Measurements from ENCODE around the gene STING1.
"Not testable (repeated sequence)": the region's sequence is repeated elsewhere in the genome, so short reads cannot be mapped to it uniquely, and the experiment has no call there.

STING1 gene

DNA sequence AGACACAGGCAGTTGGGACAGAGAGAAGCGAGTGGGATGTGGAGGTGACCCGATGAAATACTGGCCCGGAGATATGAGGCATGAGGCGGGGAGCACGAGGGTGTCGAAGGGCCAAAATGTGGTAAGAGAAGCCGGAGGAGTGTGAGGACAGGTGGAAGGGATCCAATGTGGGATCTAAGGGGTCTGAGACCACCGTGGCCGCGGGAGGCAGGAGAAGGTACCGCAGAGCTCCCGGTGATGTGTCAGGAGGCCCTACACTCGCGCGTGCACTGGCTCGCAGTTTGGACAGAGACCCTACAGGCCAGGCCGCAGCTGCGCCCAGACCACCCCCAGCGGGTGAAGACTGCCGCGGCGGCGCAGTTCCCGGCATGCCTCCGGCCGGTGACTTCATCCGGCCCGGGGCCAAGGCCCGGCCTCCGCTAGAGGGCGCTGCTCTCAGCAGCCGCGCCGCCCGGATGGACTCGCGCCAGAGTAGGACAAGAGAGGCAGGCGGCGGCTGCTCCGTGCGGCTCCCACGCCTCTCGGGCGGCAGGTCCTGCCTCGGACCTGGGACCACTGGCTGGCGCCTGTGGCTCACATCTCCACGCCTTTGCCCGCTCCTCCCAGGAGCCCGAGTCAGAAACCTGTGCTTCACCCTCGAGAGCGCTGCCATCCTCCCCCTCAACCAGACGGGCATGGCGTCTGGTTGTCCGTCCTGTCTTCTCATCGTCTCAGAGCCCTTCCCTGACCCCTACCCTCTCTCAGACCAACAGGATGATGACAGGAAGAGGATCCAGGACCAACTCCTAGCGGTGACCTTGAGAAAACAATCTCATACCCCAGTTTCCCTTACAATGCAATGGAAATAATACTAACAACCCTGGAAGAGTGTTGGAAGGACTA lies 35.4 kb upstream of the STING1 start:
- peak; percentile 88 for FAIRE-seq
- TF ChIP-seq POLR2AphosphoS5 (IDR thresholded peaks at IDR 0.05; ENCODE audit: low read depth, low read length) (peak; percentile 88), TAF1 (IDR thresholded peaks at IDR 0.05; ENCODE audit: borderline replicate concordance, low read depth, low read length) (peak; percentile 87), POLR2A (IDR thresholded peaks at IDR 0.05; ENCODE audit: low read depth, low read length) (peak; percentile 88)
- peak; percentile 94 for DNase-seq (ENCODE audit: insufficient read length)

DNA sequence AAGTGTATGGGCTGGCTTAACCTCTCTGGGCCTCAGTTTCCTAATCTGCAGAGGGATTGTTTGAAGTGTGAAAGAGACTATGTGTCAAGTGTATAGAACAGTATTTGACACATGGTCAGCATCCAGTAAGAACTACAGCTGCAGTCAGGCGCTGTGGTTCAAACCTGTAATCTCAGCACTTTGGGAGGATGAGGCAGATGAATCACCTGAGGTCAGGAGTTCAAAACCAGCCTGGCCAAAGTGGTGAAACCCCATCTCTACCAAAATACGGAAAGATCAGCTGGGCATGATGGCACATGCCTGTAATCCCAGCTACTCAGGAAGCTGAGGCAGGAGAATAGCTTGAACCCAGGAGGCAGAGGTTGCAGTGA lies 31.9 kb upstream of the STING1 start:
- no peak for DNase-seq (ENCODE audit: insufficient read length)
- FAIRE-seq, result no peak
- TF ChIP-seq POLR2AphosphoS5 (IDR thresholded peaks at IDR 0.05; ENCODE audit: low read depth, low read length) (no peak), TAF1 (IDR thresholded peaks at IDR 0.05; ENCODE audit: borderline replicate concordance, low read depth, low read length) (no peak), POLR2A (IDR thresholded peaks at IDR 0.05; ENCODE audit: low read depth, low read length) (no peak)

DNA sequence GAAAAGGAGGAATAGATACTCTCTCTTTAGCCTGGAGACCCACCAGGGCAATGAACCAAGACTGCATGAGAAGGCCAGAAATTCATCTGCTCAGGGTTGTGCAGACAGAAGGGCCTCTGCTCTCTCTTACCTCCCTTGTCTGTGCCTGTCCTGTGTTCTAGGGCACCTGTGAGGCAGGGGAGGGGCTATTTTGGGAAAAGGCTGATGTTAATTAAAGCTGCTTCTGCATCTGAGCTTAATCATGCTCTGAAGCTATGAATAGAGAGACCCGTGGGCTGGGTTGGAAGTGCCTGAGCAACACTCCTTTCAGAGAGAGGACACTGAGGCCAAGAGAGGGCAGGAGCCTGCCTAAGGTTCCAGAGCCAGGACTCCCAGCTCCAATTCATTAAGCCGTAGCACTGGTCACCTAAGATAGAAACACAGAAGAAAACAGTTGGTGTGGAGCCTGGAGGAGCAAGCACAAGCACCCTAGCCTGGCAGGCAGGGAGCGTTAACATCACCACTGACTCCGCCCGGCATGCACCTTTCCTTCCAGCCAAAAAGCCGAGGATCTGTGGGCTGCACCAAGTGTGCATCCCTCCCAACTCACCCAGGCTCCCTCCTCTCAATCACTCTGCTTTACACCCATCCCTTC lies 31.4 kb upstream of the STING1 start:
- no peak for DNase-seq (ENCODE audit: insufficient read length)
- no peak for TF ChIP-seq TAF1 (IDR thresholded peaks at IDR 0.05; ENCODE audit: borderline replicate concordance, low read depth, low read length)
- TF ChIP-seq POLR2AphosphoS5 (IDR thresholded peaks at IDR 0.05; ENCODE audit: low read depth, low read length), result no peak
- no peak for TF ChIP-seq POLR2A (IDR thresholded peaks at IDR 0.05; ENCODE audit: low read depth, low read length)
- no peak for FAIRE-seq

DNA sequence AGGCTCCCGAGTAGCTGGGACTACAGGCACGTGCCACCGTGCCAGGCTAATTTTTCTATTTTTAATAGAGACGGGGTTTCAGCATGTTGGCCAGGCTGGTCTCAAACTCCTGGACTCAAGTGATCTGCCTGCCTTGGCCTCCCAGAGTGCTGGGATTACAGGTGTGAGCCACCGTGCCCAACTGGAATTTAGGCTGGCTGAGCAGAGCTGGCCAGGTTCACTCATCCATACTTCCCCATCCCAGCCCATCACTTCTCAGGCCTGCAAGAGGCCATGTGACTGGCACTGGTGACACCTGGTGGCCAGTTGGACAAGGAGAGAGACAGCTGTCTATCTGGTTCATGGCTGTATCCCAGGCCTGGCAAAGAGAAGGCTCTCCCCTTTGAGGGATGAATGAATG lies 30.9 kb upstream of the STING1 start:
- not testable (repeated sequence) for DNase-seq (ENCODE audit: insufficient read length)
- FAIRE-seq, result peak; percentile 67

DNA sequence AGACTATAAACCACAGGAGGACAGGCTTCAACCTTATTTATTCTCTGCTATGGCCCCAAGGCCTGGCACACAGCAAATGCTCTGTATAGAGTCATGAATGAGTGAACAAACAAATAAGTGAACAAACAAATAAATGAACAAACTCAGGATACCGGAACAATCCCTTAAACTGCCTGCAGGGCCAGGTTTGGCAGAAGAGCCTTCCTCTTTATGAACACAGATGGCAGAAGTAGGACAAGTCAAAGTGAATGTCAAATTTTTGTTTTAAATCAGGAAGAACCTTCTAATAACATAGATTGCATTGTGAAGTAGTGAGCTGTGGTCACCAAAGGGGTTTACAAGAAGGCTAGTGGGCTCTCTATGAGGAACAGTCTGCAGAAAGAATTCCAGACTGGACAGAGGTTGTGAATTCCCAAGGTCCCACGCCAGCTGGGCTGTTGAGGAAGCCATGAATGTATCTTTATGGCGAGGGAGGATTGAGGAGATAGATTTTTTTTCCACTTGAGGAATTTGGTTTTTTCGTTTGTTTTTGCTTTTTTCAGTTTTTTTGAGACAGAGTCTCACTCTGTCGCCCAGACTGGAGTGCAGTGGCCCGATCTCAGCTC lies 30.3 kb upstream of the STING1 start:
- DNase-seq (ENCODE audit: insufficient read length) (no peak), FAIRE-seq (no peak)
- TF ChIP-seq TAF1 (IDR thresholded peaks at IDR 0.05; ENCODE audit: borderline replicate concordance, low read depth, low read length), result no peak

DNA sequence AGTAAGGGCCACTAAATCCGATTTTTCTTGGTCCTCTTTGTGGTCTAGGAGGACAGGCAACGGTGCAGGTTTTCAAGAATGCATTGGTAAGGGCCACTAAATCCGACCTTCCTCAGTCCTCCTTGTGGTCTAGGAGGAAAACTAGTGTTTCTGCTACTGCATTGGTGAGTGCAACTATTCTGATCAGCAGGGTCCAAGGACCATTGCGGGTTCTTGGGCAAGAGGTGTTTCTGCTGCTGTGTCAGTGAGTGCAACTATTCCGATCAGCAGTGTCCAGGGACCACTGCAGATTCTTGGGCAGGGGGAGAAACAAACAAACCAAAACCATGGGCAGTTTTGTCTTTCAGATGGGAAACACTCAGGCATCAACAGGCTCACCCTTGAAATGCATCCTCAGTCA lies 22.2 kb upstream of the STING1 start:
- DNase-seq (ENCODE audit: insufficient read length); FAIRE-seq: not testable (repeated sequence)

DNA sequence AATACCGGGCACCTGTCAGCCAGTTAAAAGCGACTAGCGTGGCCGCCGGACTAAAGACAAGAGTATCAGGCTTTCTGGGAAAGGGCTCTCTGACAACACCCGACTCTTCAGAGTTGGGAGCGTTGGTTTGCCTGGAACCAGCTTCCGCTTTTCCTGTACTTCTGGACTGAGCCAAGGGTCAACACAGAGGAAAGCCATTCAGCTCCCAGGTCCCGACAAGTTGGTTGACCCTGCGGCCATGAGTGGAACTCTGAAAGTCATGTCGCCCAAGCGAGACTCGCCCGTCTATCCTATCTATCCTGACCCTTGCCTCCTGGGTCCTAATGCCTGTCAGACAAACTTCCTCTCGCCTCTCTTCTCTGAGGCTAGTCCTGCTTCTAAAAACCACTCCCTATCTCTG lies 21.3 kb upstream of the STING1 start:
- not testable (repeated sequence) for DNase-seq (ENCODE audit: insufficient read length); FAIRE-seq

DNA sequence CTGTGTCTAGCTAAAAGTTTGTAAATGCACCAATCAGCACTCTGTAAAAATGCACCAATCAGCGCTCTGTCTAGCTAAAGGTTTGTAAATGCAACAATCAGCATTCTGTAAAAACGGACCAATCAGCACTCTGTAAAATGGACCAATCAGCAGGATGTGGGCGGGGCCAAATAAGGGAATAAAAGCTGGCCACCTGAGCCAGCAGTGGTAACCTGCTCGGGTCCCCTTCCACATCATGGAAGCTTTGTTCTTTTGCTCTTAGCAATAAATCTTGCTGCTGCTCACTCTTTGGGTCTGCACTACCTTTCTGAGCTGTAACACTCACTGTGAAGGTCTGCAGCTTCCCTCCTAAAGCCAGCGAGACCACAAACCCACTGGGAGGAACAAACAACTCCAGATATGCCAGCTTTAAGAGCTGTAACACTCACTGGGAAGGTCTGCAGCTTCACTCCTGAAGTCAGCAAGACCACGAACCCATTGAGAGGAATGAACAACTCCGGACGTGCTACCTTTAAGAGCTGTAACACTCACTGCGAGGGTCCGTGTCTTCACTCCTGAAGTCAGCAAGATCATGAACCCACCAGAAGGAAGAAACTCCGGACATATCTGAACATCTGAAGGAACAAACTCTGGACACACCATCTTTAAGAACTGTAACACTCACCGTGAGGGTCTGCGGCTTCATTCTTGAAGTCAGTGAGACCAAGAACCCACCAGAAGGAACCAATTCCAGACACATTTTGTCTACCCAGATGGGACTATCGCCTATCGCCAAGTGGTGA lies 20.7 kb upstream of the STING1 start:
- FAIRE-seq; DNase-seq (ENCODE audit: insufficient read length): not testable (repeated sequence)

DNA sequence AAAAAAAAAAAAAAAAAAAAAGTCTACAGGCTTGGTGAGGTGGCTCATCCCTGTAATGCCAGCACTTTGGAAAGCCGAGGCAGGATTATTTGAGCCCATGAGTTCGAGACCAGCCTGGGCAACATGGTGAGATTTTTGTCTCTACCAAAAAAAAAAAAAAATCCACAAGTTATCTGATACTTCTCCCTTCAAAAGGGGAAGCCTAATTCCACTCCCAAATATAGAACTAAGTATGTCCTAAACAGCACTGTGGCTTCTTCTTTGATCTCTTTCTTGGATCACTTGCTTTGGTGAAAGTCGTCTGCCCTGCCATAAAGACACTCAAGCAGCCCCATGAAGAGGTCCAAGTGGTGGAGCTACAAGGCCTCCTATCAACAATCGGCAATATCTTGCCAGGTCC lies 18.8 kb upstream of the STING1 start:
- no peak for FAIRE-seq
- TF ChIP-seq POLR2A (IDR thresholded peaks at IDR 0.05; ENCODE audit: low read depth, low read length), result no peak
- TF ChIP-seq TAF1 (IDR thresholded peaks at IDR 0.05; ENCODE audit: borderline replicate concordance, low read depth, low read length), result no peak
- no peak for TF ChIP-seq POLR2AphosphoS5 (IDR thresholded peaks at IDR 0.05; ENCODE audit: low read depth, low read length)
- DNase-seq (ENCODE audit: insufficient read length), result no peak

DNA sequence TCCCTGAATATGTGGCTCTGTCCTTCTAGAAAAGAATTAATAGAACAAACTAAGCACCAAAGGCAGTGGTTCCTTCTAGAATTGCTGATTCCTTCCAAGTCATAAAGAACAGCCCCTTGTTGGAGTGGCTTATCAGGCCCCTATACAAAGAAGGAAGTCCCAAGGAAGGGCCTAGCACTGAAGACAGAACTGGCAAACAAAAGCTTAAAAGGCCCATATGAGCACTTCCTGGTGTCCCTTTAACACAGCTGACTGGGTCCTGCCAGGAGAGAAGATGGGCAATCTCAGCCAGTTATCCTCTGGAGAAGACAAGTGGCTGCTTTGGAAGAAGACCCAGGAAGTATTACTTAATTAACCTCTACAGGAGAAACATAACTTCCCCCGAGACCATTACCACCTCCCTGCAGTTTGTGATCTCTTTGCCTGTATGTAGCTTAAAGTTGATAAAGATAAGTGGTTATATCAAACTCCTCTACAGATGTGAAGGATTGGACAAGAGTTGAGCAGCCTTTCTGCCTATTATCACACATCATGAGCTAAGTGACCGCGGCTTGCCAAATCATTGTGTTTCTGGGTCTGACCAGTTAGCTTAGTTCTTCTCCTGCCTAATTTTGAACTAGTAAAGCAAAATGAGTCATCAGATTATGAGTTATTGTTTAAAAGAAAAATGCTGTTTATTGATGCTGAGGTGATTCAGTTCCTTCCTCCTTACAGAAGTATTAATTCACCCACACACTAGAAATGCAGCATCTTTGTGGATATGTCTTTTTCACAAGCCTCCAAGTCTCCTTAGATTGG lies 13.3 kb upstream of the STING1 start:
- no peak for FAIRE-seq

DNA sequence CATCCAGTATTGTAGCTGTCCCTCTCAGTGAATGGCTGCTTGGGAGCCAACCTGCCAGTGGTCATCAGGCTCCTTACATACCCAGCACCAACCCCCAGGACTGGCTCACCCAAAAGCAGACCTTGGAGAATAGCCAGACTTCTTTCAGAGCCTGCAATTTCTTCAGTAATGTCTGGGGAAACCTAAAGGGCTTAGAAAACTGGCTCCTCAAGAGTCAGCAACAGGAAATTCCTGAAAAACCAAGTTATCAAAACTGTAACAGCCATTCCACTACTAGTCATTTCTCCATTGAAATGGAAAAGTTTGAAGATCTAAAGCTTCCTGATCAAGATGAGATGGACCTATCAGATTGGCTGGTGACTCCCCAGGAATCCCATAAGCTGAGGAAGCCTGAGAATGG lies 12.3 kb upstream of the STING1 start:
- FAIRE-seq (no peak), DNase-seq (ENCODE audit: insufficient read length) (no peak)
- TF ChIP-seq POLR2A (IDR thresholded peaks at IDR 0.05; ENCODE audit: low read depth, low read length), result no peak
- no peak for TF ChIP-seq TAF1 (IDR thresholded peaks at IDR 0.05; ENCODE audit: borderline replicate concordance, low read depth, low read length)
- no peak for TF ChIP-seq POLR2AphosphoS5 (IDR thresholded peaks at IDR 0.05; ENCODE audit: low read depth, low read length)

More for the DNA sequence above, 13.3 kb upstream of the STING1 start:
- TF ChIP-seq POLR2A (IDR thresholded peaks at IDR 0.05; ENCODE audit: low read depth, low read length) (no peak), TAF1 (IDR thresholded peaks at IDR 0.05; ENCODE audit: borderline replicate concordance, low read depth, low read length) (no peak), POLR2AphosphoS5 (IDR thresholded peaks at IDR 0.05; ENCODE audit: low read depth, low read length) (no peak)
- no peak for DNase-seq (ENCODE audit: insufficient read length)

Measured in GM12892 (cell line).